LNCaP clone FGC (cell line): ENCODE data around the gene DLGAP3.

ENCODE experiments used
- DNase-seq: peaks from one replicate; pipeline ENCODE4 v3.0.0-alpha.2; 2011; ENCODE audit warnings: low read depth
- H3K4me3 ChIP-seq: 2 replicates; pipeline ENCODE4 v1.5.1; 2011; ENCODE audit warnings: mild to moderate bottlenecking, low read depth, low read length, control low read depth
- TF ChIP-seq, protein P1 (sequence below): IDR thresholded peaks from 2 replicates; pipeline ENCODE4 v1.5.1; 2012; ENCODE audit warnings: mild to moderate bottlenecking; ENCODE audit not compliant: control insufficient read depth, insufficient read depth; ENCODE audit errors: extremely low read depth

The DLGAP3 gene

GRCh38 chr1:34842952-34843371, 86.5 kb downstream of the DLGAP3 start:
- TF ChIP-seq, protein P1, sequence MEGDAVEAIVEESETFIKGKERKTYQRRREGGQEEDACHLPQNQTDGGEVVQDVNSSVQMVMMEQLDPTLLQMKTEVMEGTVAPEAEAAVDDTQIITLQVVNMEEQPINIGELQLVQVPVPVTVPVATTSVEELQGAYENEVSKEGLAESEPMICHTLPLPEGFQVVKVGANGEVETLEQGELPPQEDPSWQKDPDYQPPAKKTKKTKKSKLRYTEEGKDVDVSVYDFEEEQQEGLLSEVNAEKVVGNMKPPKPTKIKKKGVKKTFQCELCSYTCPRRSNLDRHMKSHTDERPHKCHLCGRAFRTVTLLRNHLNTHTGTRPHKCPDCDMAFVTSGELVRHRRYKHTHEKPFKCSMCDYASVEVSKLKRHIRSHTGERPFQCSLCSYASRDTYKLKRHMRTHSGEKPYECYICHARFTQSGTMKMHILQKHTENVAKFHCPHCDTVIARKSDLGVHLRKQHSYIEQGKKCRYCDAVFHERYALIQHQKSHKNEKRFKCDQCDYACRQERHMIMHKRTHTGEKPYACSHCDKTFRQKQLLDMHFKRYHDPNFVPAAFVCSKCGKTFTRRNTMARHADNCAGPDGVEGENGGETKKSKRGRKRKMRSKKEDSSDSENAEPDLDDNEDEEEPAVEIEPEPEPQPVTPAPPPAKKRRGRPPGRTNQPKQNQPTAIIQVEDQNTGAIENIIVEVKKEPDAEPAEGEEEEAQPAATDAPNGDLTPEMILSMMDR: no peak
- H3K4me3 ChIP-seq: no peak overlapping the region
- no peak for DNase-seq

GRCh38 chr1:34842073-34842472, 87.4 kb downstream of the DLGAP3 start:
- TF ChIP-seq, protein P1: no peak
- DNase-seq: no peak
- H3K4me3 ChIP-seq: no peak overlapping the region

DNA sequence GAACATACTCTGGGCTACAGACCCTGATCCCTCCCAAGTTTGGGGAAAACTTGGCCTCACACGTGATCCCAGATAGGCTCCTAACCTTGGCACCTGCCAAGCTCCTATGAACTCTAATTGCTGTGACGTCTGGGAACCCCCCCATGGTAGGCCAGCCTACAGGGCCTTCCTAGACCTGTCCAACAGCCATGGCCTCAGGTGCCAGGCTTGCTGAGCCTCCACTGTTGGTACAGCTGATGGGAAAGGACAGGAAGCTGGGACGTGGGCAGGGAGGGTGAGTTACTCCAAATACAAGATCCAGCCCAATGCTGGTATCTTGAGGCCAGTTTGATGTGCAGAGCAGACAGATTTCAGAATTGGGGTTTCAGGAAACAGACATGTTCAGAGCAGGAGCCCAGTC, 89.0 kb downstream of the DLGAP3 start:
- TF ChIP-seq, protein P1: no peak
- no peak overlapping the region for H3K4me3 ChIP-seq
- no peak for DNase-seq

DNA sequence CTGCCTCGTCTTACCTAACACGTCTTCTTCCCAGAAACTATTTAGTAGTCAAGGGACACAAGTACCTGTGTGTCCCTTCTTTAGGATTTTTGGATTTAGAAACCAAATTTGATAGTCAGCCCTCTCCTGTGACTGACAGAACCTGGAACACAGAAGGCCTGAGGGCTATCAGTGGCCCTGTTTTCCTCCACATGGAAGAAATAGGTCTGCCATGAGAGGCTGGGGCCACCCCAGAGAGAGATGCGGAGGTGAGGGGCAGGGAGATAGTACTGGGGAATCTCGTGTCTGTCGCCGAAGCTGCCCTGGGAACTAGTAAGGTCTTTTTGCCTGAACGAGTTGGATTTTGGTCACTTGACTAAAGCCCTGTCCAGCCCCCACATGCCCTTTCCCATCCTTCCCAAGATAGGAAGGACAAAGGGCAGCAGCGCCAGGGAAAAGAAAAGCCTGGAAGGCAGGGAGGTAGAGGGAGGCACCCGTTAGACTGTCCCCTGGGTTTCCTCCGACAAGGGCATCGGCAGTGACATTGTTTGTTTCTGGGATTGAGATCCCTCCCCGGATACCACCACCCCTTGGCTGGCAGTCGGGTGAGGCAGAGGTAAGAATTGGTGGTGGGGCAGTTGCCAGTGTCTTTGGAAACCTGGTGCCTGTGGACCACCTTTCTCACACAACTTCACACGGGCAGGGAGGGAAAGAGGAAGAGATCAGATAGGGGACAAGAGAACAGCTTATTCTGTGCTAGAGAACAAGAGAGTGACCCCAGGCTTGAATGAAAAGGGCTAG, 89.7 kb downstream of the DLGAP3 start:
- TF ChIP-seq, protein P1: no peak
- no peak for DNase-seq

GRCh38 chr1:34833711-34834110, 95.7 kb downstream of the DLGAP3 start:
- no peak overlapping the region for H3K4me3 ChIP-seq
- no peak for DNase-seq
- TF ChIP-seq, protein P1: no peak

More for the DNA sequence above, 89.7 kb downstream of the DLGAP3 start:
- no peak overlapping the region for H3K4me3 ChIP-seq

DNA sequence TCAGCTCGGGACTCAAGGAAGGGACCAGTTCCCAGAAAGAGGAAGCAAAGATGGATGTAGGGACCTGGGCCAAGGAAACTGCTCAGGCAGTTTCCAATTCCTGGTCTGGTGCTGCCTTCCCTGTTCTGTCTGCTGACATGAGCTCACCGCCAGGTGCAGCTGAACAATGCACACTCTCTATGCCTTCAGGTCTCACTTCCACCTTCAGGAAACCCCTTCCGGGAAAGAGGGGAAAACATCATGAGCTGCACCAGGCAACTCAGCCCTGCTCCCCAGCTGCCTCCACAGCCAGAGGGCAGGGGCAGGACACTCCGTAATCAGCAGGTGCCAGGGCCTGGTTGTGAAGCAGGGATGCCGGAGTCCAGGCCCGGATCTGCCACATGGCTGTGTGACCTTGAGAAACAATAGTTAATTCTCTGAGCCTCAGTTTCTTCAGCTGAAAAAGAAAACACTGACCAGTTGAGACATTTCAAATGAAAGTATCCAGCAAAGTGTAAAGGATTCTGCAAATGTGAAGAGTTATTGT, 97.7 kb downstream of the DLGAP3 start:
- no peak overlapping the region for H3K4me3 ChIP-seq
- DNase-seq: no peak
- TF ChIP-seq, protein P1: no peak
